ENCODE results near the gene PRSS21. TPM values are rescaled to one million over a fixed set of nuclear protein-coding genes. Genes with fewer than 3 reads are reported as not detected.
A peak's percentile ranks its signal among the peaks of the same experiment; 100 is the strongest.

PRSS21 gene
- total RNA-seq, 1 donor from 2014 or later = 26.5 TPM

DNA sequence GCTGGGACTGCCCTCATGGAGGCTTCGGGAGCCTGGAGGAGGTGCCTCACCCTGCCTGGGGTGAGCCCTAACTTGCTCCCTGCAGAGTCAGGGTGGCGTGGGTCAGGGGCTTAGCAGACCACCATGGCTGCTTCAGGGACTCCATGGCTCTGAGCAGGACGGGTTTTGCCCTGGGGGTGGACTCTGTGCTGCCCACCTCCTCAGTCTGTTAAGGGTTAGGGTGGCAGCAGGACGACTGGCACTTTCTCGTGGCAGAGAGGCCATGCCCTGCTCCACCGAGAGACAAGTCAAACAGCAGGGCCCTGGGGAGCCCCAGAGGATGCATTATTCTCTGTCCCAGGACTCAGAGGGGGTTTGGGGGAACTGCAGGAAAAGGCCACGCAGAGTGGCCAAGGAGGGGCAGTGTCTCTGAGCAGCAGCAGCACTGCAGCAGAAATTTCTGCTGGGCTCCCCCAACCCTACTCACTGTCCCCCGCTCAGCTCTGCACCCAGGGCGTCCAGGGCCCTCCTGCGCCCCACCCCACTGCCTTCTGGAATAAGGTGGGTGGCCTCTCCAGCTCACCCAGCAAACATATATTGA, 42.7 kb downstream of the PRSS21 start:
- peaks cover 22% of the 10 kb centered on the region for H3K27me3 ChIP-seq (ENCODE audit: low read depth)
- DNase-seq (no peak), ATAC-seq (no peak)
- H3K9me3 ChIP-seq = peaks cover 10% of the 10 kb centered on the region
- TF ChIP-seq, protein P1, sequence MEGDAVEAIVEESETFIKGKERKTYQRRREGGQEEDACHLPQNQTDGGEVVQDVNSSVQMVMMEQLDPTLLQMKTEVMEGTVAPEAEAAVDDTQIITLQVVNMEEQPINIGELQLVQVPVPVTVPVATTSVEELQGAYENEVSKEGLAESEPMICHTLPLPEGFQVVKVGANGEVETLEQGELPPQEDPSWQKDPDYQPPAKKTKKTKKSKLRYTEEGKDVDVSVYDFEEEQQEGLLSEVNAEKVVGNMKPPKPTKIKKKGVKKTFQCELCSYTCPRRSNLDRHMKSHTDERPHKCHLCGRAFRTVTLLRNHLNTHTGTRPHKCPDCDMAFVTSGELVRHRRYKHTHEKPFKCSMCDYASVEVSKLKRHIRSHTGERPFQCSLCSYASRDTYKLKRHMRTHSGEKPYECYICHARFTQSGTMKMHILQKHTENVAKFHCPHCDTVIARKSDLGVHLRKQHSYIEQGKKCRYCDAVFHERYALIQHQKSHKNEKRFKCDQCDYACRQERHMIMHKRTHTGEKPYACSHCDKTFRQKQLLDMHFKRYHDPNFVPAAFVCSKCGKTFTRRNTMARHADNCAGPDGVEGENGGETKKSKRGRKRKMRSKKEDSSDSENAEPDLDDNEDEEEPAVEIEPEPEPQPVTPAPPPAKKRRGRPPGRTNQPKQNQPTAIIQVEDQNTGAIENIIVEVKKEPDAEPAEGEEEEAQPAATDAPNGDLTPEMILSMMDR (IDR thresholded peaks at IDR 0.05) = no peak
- no peaks in the 10 kb centered on the region for H3K4me1 ChIP-seq
- H3K27ac ChIP-seq = no peak overlapping the region
- no peak overlapping the region for H3K4me3 ChIP-seq
- H3K36me3 ChIP-seq = no peaks in the 10 kb centered on the region
- intact Hi-C loops (cut with DNase I) = no loop called here

DNA sequence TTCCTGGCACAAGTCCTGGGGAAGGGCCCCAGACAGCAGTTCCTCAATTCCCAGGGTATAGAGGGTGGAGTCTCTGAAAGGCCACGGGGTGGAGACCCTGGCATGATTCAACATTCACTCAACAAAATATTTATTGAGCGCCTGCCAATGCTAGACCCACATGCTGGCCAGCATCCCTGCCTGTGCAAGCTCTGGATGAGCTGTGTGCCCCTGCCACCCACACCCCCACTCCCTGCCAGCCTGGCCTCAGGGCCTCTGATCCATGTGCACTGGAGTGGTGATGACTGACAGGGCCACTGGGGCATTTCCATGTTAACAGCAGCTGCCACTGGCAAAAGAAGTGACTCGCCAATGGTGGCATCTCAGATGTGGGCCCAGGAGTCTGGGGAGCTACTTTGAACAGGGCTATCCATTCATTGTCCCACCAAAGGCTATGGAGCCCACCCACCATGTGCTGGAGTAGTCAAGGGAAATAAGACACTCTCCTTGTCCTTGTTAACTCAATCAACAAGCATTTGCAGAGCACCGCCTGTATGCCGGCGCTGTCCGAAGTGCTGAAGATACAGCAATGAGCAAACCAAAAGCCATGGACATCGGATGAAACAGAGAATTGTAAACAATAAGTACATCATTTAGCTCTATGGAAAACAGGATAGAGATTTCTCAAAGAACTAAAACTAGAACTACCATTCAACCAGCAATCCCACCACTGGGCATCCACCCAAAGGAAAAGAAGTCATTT, 44.0 kb downstream of the PRSS21 start:
- intact Hi-C loops (cut with DNase I) = no loop called here
- DNase-seq (no peak), ATAC-seq (no peak)
- Histone ChIP-seq H3K27me3 (ENCODE audit: low read depth) (peaks cover 22% of the 10 kb centered on the region), H3K9me3 (peaks cover 8% of the 10 kb centered on the region), H3K27ac (no peak overlapping the region), H3K4me3 (no peak overlapping the region), H3K4me1 (no peaks in the 10 kb centered on the region), H3K36me3 (no peaks in the 10 kb centered on the region)
- TF ChIP-seq, protein P1 (IDR thresholded peaks at IDR 0.05) = no peak

DNA sequence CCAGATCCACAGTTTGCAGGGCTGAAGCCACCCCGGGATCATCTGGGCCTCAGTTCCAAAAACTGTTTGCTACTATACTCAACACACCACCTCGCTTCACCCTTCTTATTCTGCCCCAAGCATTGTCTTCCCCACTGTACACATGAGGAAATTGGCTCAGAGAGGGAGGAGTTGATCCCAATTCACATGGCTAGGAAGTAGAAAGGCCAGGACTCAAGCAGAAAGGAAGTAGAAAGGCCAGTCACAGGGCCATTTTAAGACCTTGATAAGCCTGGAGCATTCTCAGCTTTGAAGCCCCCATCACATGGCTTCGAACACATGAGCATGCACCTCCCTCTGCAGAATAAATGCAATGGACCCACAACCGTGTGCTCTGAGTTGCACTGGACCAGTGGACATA, 48.6 kb downstream of the PRSS21 start:
- intact Hi-C loops (cut with DNase I) = no loop called here
- no peak for DNase-seq

DNA sequence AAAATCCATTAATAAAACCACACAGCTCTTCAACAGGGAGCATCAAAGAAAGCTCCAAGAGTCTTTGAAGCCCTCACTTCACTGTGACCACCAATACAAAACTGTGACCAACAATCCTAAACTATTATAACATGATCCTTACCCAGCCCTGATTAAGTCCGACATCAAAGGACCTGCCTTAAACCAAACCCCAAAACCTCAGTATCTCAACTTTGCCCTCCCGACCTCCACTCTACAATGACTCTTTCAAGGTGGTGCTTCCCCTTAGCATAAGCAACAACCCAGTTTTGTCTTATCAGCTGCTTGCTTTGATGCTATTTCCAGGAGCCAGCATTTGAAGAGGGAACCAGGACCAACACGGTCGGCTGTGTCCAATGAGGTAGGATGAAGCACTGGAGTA, 49.4 kb downstream of the PRSS21 start:
- peaks cover 8% of the 10 kb centered on the region for H3K4me1 ChIP-seq
- H3K9me3 ChIP-seq = no peaks in the 10 kb centered on the region
- H3K27me3 ChIP-seq (ENCODE audit: low read depth) = peaks cover 5% of the 10 kb centered on the region
- no peak for ATAC-seq
- H3K4me3 ChIP-seq = no peak overlapping the region
- no peaks in the 10 kb centered on the region for H3K36me3 ChIP-seq
- intact Hi-C loops (cut with DNase I) = no loop called here
- H3K27ac ChIP-seq = no peak overlapping the region
- DNase-seq = no peak
- TF ChIP-seq, protein P1 (IDR thresholded peaks at IDR 0.05) = no peak

More for the DNA sequence above, 48.6 kb downstream of the PRSS21 start:
- Histone ChIP-seq H3K4me3 (no peak overlapping the region), H3K9me3 (peaks cover 6% of the 10 kb centered on the region), H3K36me3 (no peaks in the 10 kb centered on the region), H3K27me3 (ENCODE audit: low read depth) (peaks cover 5% of the 10 kb centered on the region), H3K27ac (no peak overlapping the region), H3K4me1 (peaks cover 8% of the 10 kb centered on the region)
- TF ChIP-seq, protein P1 (IDR thresholded peaks at IDR 0.05) = no peak
- ATAC-seq = no peak

DNA sequence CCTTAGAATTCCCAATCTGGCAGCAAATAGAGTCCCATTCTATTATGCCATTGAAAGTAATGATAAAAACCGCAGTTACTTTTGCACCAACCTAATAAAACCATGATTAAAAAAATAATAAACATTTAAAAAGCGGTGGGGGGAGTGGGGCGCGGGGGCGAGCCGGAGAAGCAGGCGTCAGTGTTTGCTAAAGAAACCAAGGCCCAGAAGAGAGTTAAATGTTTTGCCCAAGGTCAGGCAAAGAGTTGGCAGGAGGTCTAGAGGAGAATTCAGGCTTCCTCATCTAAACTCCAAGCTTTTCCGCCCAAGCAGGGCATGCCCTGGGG, 50.6 kb downstream of the PRSS21 start:
- TF ChIP-seq, protein P1 (IDR thresholded peaks at IDR 0.05) = no peak
- Histone ChIP-seq H3K27ac (peak overlapping the region; percentile 93), H3K9me3 (no peaks in the 10 kb centered on the region), H3K27me3 (ENCODE audit: low read depth) (peaks cover 5% of the 10 kb centered on the region), H3K4me3 (peak overlapping the region; percentile 71), H3K36me3 (no peaks in the 10 kb centered on the region), H3K4me1 (peaks cover 8% of the 10 kb centered on the region)
- ATAC-seq (no peak), DNase-seq (no peak)
- intact Hi-C loops (cut with DNase I) = no loop called here
